OCI-LY3 (cell line): ENCODE measurements around the gene GRHL3.

Experiments
- H2AFZ ChIP-seq: fragments of 200-600, 300-600 bp; shearing (Covaris generic); 2 replicates; pipeline ENCODE4 v1.6.0; 2014; ENCODE audit warnings: antibody characterized with exemption, low read depth, low read length
- H3K27ac ChIP-seq: fragments of 200-600, 300-600 bp; sonication (generic); 2 replicates; pipeline ENCODE4 v1.5.1; 2014; ENCODE audit warnings: mild to moderate bottlenecking, low read length, moderate library complexity, mixed read lengths
- H3K27me3 ChIP-seq: fragments of 200-600, 300-600 bp; sonication (generic); 2 replicates; pipeline ENCODE4 v1.6.1; 2014; ENCODE audit warnings: low read depth, low read length, mixed read lengths
- H3K36me3 ChIP-seq: fragments of 200-600, 300-600 bp; sonication (generic); replicated peaks from 2 replicates; pipeline ENCODE3; 2014; ENCODE audit warnings: low read depth, low read length, mixed read lengths
- H3K4me1 ChIP-seq: fragments of 300-600, 200-600 bp; sonication (generic); 2 replicates; pipeline ENCODE4 v1.6.1; 2014; ENCODE audit warnings: low read length, mixed read lengths
- H3K4me2 ChIP-seq: fragments of 200-600, 300-600 bp; sonication (generic); 2 replicates; pipeline ENCODE4 v1.6.1; 2014; ENCODE audit warnings: low read length, mixed read lengths
- H3K4me3 ChIP-seq: fragments of 300-600, 200-600 bp; sonication (generic); 2 replicates; pipeline ENCODE4 v1.5.1; 2014; ENCODE audit warnings: antibody characterized with exemption, mild to moderate bottlenecking, low read length, moderate library complexity
- H3K79me2 ChIP-seq: fragments of 300-600, 200-600 bp; shearing (Covaris generic); 2 replicates; pipeline ENCODE4 v1.6.1; 2014; ENCODE audit warnings: mild to moderate bottlenecking, low read length, mixed read lengths
- H3K9ac ChIP-seq: fragments of 300-600, 200-600 bp; shearing (Covaris generic); 2 replicates; pipeline ENCODE4 v1.6.0; 2014; ENCODE audit warnings: mild to moderate bottlenecking, low read length, moderate library complexity
- H3K9me3 ChIP-seq: fragments of 200-600, 300-600 bp; shearing (Covaris generic); 2 replicates; pipeline ENCODE4 v1.6.1; 2014; ENCODE audit warnings: low read length, mixed read lengths; ENCODE audit not compliant: insufficient read depth
- H4K20me1 ChIP-seq: fragments of 200-600, 300-600 bp; sonication (generic); 2 replicates; pipeline ENCODE4 v1.6.1; 2016; ENCODE audit warnings: low read length, mixed read lengths; ENCODE audit not compliant: insufficient read depth
- CTCF ChIP-seq: fragments of 200-600, 300-600 bp; sonication (generic); IDR thresholded peaks from 2 replicates; pipeline ENCODE4 v1.5.1; 2014; ENCODE audit warnings: antibody characterized with exemption, low read length, low read depth
- EZH2phosphoT487 ChIP-seq: fragments of 200-600 bp; shearing (Covaris generic); IDR thresholded peaks from 2 replicates; pipeline ENCODE4 v1.6.1; 2018; ENCODE audit warnings: antibody characterized with exemption, mixed run types, low read depth

Gene GRHL3

DNA sequence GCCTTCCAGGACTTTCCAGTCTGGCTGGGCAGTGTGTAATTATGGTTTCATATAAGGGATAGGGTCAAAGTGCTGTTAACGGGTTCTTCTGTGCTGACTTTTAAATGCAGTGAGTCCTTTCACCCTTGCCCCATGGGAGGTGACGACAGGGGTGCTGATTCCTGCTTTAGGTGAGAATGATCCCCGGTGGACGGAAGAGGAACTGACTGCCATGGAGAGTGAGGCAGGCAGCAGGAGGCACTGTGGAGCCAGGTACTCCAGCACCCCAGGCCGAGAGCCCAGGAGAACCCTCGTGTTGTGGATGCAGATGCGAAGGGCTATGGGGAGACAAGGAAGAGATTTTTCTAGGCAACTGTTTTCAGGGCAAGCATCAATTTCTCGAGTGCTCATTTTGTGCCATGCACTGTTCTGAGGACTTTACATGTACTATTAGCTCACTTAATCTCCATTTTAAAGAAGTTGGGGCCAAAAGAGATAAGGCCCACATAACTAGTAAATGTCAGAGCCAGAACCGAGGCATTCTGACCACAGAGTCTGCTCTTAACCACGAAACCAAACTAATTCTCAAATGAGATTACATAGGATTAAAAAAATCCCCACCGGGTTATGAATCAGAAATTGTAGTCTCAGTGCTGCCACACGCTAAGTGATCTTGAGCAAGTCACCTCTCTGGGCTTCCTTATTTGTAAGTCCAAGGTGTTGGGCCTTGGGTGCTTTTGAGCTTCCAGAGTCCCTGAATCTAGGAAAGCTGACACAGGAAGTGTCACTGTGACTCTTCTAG lies 66.2 kb downstream of the GRHL3 start:
- Histone ChIP-seq H3K4me3 (no peak overlapping the region), H3K9ac (peak overlapping the region; percentile 6; the same call in 1 of the 2 replicates), H2AFZ (no peak overlapping the region), H3K27ac (peak overlapping the region; percentile 38; the same call in 1 of the 2 replicates), H3K9me3 (no peaks in the 10 kb centered on the region), H3K36me3 (peaks cover 6% of the 10 kb centered on the region), H3K4me1 (peaks cover 61% of the 10 kb centered on the region), H4K20me1 (no peaks in the 10 kb centered on the region), H3K27me3 (no peaks in the 10 kb centered on the region), H3K4me2 (peak overlapping the region; percentile 44), H3K79me2 (no peaks in the 10 kb centered on the region)
- TF ChIP-seq CTCF (peak; percentile 44), EZH2phosphoT487 (no peak)

GRCh38 chr1:24386241-24386640 lies 67.1 kb downstream of the GRHL3 start:
- Histone ChIP-seq H3K4me3 (no peak overlapping the region), H4K20me1 (no peaks in the 10 kb centered on the region), H3K9ac (no peak overlapping the region), H2AFZ (no peak overlapping the region), H3K4me2 (peak overlapping the region; percentile 44), H3K36me3 (peaks cover 6% of the 10 kb centered on the region), H3K27ac (peak overlapping the region; percentile 38; the same call in 1 of the 2 replicates), H3K9me3 (no peaks in the 10 kb centered on the region), H3K4me1 (peaks cover 69% of the 10 kb centered on the region), H3K79me2 (no peaks in the 10 kb centered on the region), H3K27me3 (no peaks in the 10 kb centered on the region)
- TF ChIP-seq CTCF = no peak
- TF ChIP-seq EZH2phosphoT487 = no peak

- Histone ChIP-seq H3K9ac (no peak overlapping the region), H3K4me3 (no peak overlapping the region), H3K79me2 (no peaks in the 10 kb centered on the region), H3K4me2 (no peak overlapping the region), H3K36me3 (peaks cover 6% of the 10 kb centered on the region), H4K20me1 (no peaks in the 10 kb centered on the region), H3K27ac (no peak overlapping the region), H3K27me3 (no peaks in the 10 kb centered on the region), H2AFZ (no peak overlapping the region), H3K9me3 (no peaks in the 10 kb centered on the region), H3K4me1 (peaks cover 72% of the 10 kb centered on the region)
- no peak for TF ChIP-seq CTCF
- no peak for TF ChIP-seq EZH2phosphoT487
These were observed 67.8 kb downstream of the GRHL3 start for GRCh38 chr1:24386931-24387330.

- Histone ChIP-seq H3K36me3 (peaks cover 6% of the 10 kb centered on the region), H3K9me3 (no peaks in the 10 kb centered on the region), H3K9ac (no peak overlapping the region), H3K4me3 (no peak overlapping the region), H3K27ac (no peak overlapping the region), H2AFZ (no peak overlapping the region), H3K4me2 (no peak overlapping the region), H4K20me1 (no peaks in the 10 kb centered on the region), H3K4me1 (peaks cover 80% of the 10 kb centered on the region), H3K79me2 (no peaks in the 10 kb centered on the region), H3K27me3 (no peaks in the 10 kb centered on the region)
- no peak for TF ChIP-seq CTCF
- no peak for TF ChIP-seq EZH2phosphoT487
These were observed 68.5 kb downstream of the GRHL3 start for GRCh38 chr1:24387636-24388175.
